Neural cell (in vitro differentiated cells): ENCODE results near the gene SP9. TPM values are rescaled to one million over a fixed set of nuclear protein-coding genes. Genes with fewer than 3 reads are reported as not detected.

ENCODE experiments used
- H2AFZ ChIP-seq: fragments of 200-600, 300-800 bp; sonication (generic), shearing (Covaris generic); 2 replicates; pipeline ENCODE4 v1.6.0; 2014; ENCODE audit warnings: low read depth, mild to moderate bottlenecking, antibody characterized with exemption, low read length, moderate library complexity
- H3F3A ChIP-seq: fragments of 200-600 bp; shearing (Covaris generic); 2 replicates; pipeline ENCODE4 v1.6.1; 2016; ENCODE audit warnings: mild to moderate bottlenecking, moderate library complexity, mixed read lengths, antibody characterized with exemption, low read length; ENCODE audit not compliant: insufficient read depth, poor library complexity, severe bottlenecking
- H3K27ac ChIP-seq: fragments of 200-600, 300-800 bp; sonication (generic), shearing (Covaris generic); 2 replicates; pipeline ENCODE4 v1.5.1; 2014; ENCODE audit warnings: mild to moderate bottlenecking, low read length, moderate library complexity
- H3K27me3 ChIP-seq: fragments of 300-800, 200-600 bp; sonication (generic), shearing (Covaris generic); 2 replicates; pipeline ENCODE4 v1.6.0; 2014; ENCODE audit warnings: mild to moderate bottlenecking, low read depth, low read length, moderate library complexity; ENCODE audit not compliant: insufficient read depth
- H3K36me3 ChIP-seq: fragments of 300-800, 200-600 bp; sonication (generic), shearing (Covaris generic); 2 replicates; pipeline ENCODE4 v1.5.1; 2014; ENCODE audit warnings: mild to moderate bottlenecking, antibody characterized with exemption, low read length, moderate library complexity; ENCODE audit not compliant: insufficient read depth
- H3K4me2 ChIP-seq: fragments of 300-800, 200-600 bp; sonication (generic), shearing (Covaris generic); 2 replicates; pipeline ENCODE4 v1.6.0; 2014; ENCODE audit warnings: mild to moderate bottlenecking, low read length
- H3K4me3 ChIP-seq: fragments of 300-800, 200-600 bp; sonication (generic), shearing (Covaris generic); 2 replicates; pipeline ENCODE4 v1.5.1; 2014; ENCODE audit warnings: mild to moderate bottlenecking, low read length, moderate library complexity
- H3K79me2 ChIP-seq: fragments of 200-600 bp; shearing (Covaris generic); replicated peaks from 2 replicates; pipeline ENCODE4 v1.6.0; 2014; ENCODE audit warnings: mild to moderate bottlenecking, low read length, moderate library complexity; ENCODE audit not compliant: insufficient read depth
- H3K9ac ChIP-seq: fragments of 300-800, 200-600 bp; sonication (generic), shearing (Covaris generic); 2 replicates; pipeline ENCODE4 v1.6.1; 2016; ENCODE audit warnings: mild to moderate bottlenecking, low read length, mixed read lengths
- H3K9me2 ChIP-seq: fragments of 200-600 bp; shearing (Covaris generic); 2 replicates; pipeline ENCODE4 v1.6.1; 2016; ENCODE audit warnings: mild to moderate bottlenecking, low read length, mixed read lengths; ENCODE audit not compliant: insufficient read depth
- H3K9me3 ChIP-seq: fragments of 200-600, 300-800 bp; sonication (generic), shearing (Covaris generic); 2 replicates; pipeline ENCODE4 v1.6.1; 2016; ENCODE audit warnings: mild to moderate bottlenecking, mixed run types, low read length, moderate library complexity, mixed read lengths
- H4K20me1 ChIP-seq: fragments of 200-600 bp; shearing (Covaris generic); 2 replicates; pipeline ENCODE4 v1.6.1; 2016; ENCODE audit warnings: mild to moderate bottlenecking, mixed run types; ENCODE audit not compliant: insufficient read depth
- CTCF ChIP-seq: fragments of 450-650 bp; IDR thresholded peaks from 2 replicates; pipeline ENCODE4 v1.5.1; 2014; ENCODE audit warnings: antibody characterized with exemption, mild to moderate bottlenecking, moderate library complexity; ENCODE audit not compliant: poor library complexity, severe bottlenecking
- EP300 ChIP-seq: fragments of 450-650 bp; conservative IDR thresholded peaks from 2 replicates; pipeline ENCODE4 v1.6.1; 2014; ENCODE audit warnings: antibody characterized with exemption, mild to moderate bottlenecking, moderate library complexity; ENCODE audit not compliant: poor library complexity, severe bottlenecking
- EZH2 ChIP-seq: fragments of 200-600, 300-800 bp; shearing (Covaris generic), sonication (generic); IDR thresholded peaks from 2 replicates; pipeline ENCODE4 v1.6.1; 2014; ENCODE audit warnings: antibody characterized with exemption, low read length, borderline replicate concordance, mild to moderate bottlenecking; ENCODE audit not compliant: insufficient read depth, poor library complexity, severe bottlenecking
- MXI1 ChIP-seq: fragments of 450-650 bp; conservative IDR thresholded peaks from 2 replicates; pipeline ENCODE4 v1.6.1; 2014; ENCODE audit warnings: antibody characterized with exemption, mild to moderate bottlenecking; ENCODE audit not compliant: poor library complexity, severe bottlenecking
- POLR2AphosphoS5 ChIP-seq: IDR thresholded peaks from 2 replicates; pipeline ENCODE4 v1.6.1; 2012
- RAD21 ChIP-seq: fragments of 450-650 bp; conservative IDR thresholded peaks from 2 replicates; pipeline ENCODE4 v1.6.1; 2014; ENCODE audit warnings: antibody characterized with exemption, mild to moderate bottlenecking, moderate library complexity
- REST ChIP-seq: IDR thresholded peaks from 2 replicates; pipeline ENCODE4 v1.6.1; 2012; ENCODE audit warnings: borderline replicate concordance
- SMC3 ChIP-seq: fragments of 450-650 bp; conservative IDR thresholded peaks from 2 replicates; pipeline ENCODE4 v1.6.1; 2014; ENCODE audit warnings: antibody characterized with exemption, mild to moderate bottlenecking, moderate library complexity; ENCODE audit not compliant: poor library complexity
- TAF1 ChIP-seq: IDR thresholded peaks from 2 replicates; pipeline ENCODE4 v1.6.1; 2012; ENCODE audit warnings: low read depth
- polyA minus RNA-seq: library from RNA; depleted of rRNA, polyadenylated mRNA; stranded (reverse); fragments of >200 nt; gene quantifications from 2 replicates; pipeline ENCODE4 v1.2.3, GENCODE V29; 2014
- polyA plus RNA-seq: library from polyadenylated mRNA; depleted of rRNA; stranded (reverse); fragments of >200 nt; gene quantifications from 2 replicates; pipeline ENCODE4 v1.2.3, GENCODE V29; 2014

The SP9 gene
- polyA plus RNA-seq (1.6 and 2.5 TPM in 2 replicates), polyA minus RNA-seq (3.7 and 4.1 TPM in 2 replicates)

GRCh38 chr2:174334781-174335251 lies at the start of gene SP9:
SP9 (plus strand) TSS chr2:174334954; CDS start chr2:174335093, 139 bp downstream.
- Histone ChIP-seq H4K20me1 (no peaks in the 10 kb centered on the region), H3K79me2 (peaks cover 33% of the 10 kb centered on the region), H3K4me2 (no peak within 1 kb of the TSS), H3K9ac (peak within 1 kb of the TSS; percentile 49), H3K9me2 (no peaks in the 10 kb centered on the region), H3K9me3 (no peaks in the 10 kb centered on the region), H3K4me3 (peak within 1 kb of the TSS; percentile 67), H3F3A (peaks cover 4% of the 10 kb centered on the region), H3K36me3 (no peaks in the 10 kb centered on the region), H3K27me3 (peaks cover 99% of the 10 kb centered on the region), H2AFZ (no peak within 1 kb of the TSS), H3K27ac (no peak within 1 kb of the TSS)
- no peak for TF ChIP-seq CTCF
- TF ChIP-seq SMC3: no peak
- TF ChIP-seq EP300: no peak
- no peak for TF ChIP-seq TAF1
- TF ChIP-seq REST: no peak
- peak; percentile 54 for TF ChIP-seq POLR2AphosphoS5
- TF ChIP-seq RAD21: peak; percentile 43
- peak; percentile 65 for TF ChIP-seq MXI1

GRCh38 chr2:174286172-174286571 lies 48.6 kb upstream of the SP9 start:
- H3K9ac ChIP-seq: no peak overlapping the region
- no peaks in the 10 kb centered on the region for H3F3A ChIP-seq
- H3K9me2 ChIP-seq: no peaks in the 10 kb centered on the region
- no peaks in the 10 kb centered on the region for H4K20me1 ChIP-seq
- H3K27ac ChIP-seq: no peak overlapping the region
- no peak overlapping the region for H3K4me2 ChIP-seq
- H2AFZ ChIP-seq: no peak overlapping the region
- H3K4me3 ChIP-seq: no peak overlapping the region
- H3K36me3 ChIP-seq: no peaks in the 10 kb centered on the region
- no peaks in the 10 kb centered on the region for H3K9me3 ChIP-seq
- H3K79me2 ChIP-seq: no peaks in the 10 kb centered on the region
- H3K27me3 ChIP-seq: no peaks in the 10 kb centered on the region
- TF ChIP-seq POLR2AphosphoS5 (no peak), EP300 (no peak)

- Histone ChIP-seq H3K9me3 (peaks cover 3% of the 10 kb centered on the region), H3K9ac (no peak overlapping the region), H3K4me3 (no peak overlapping the region), H3K4me2 (no peak overlapping the region), H3K36me3 (no peaks in the 10 kb centered on the region), H3K79me2 (no peaks in the 10 kb centered on the region), H4K20me1 (no peaks in the 10 kb centered on the region), H3K27me3 (no peaks in the 10 kb centered on the region), H2AFZ (no peak overlapping the region), H3K27ac (no peak overlapping the region), H3K9me2 (no peaks in the 10 kb centered on the region), H3F3A (no peaks in the 10 kb centered on the region)
- TF ChIP-seq EZH2 (no peak), TAF1 (no peak), CTCF (no peak), POLR2AphosphoS5 (no peak), SMC3 (no peak), RAD21 (no peak), REST (no peak), EP300 (no peak), MXI1 (no peak)
Observed at GRCh38 chr2:174292908-174293307, 41.8 kb upstream of the SP9 start.
